Measurements from ENCODE around the gene CISD2. TPM values are rescaled to one million over a fixed set of nuclear protein-coding genes. Genes with fewer than 3 reads are reported as not detected.

Gene CISD2
- total RNA-seq, 2 experiments from 2014 or later = 31.1 to 32.3 TPM

DNA sequence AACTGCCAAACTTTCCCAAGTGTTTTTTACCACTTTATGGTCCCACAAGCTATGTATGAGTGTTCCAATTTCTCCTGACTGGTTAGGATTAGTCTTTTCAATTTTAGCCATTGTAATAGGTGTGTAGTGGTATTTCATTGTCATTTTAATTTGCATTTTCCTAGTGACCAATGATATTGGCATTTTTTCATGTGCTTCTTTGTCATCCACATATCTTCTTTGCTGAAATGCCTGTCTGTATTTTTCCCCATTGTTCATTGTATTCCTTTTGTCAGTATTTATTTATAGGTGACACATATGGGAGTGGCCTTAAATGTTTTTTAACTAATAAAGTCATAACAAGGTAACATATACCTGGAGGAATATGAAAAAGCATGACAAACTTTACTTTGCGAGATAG is 32.2 kb upstream of the CISD2 start:
- Mint-ChIP-seq H3K4me3 (no peak overlapping the region), H3K36me3 (ENCODE audit: low read depth) (peaks cover 2% of the 10 kb centered on the region), H3K4me1 (ENCODE audit: low read depth) (peaks cover 15% of the 10 kb centered on the region), H3K27me3 (no peaks in the 10 kb centered on the region), H3K9me3 (no peaks in the 10 kb centered on the region), H3K27ac (no peak overlapping the region)
- DNase-seq (no peak), ATAC-seq (no peak)
- TF ChIP-seq, protein P1, sequence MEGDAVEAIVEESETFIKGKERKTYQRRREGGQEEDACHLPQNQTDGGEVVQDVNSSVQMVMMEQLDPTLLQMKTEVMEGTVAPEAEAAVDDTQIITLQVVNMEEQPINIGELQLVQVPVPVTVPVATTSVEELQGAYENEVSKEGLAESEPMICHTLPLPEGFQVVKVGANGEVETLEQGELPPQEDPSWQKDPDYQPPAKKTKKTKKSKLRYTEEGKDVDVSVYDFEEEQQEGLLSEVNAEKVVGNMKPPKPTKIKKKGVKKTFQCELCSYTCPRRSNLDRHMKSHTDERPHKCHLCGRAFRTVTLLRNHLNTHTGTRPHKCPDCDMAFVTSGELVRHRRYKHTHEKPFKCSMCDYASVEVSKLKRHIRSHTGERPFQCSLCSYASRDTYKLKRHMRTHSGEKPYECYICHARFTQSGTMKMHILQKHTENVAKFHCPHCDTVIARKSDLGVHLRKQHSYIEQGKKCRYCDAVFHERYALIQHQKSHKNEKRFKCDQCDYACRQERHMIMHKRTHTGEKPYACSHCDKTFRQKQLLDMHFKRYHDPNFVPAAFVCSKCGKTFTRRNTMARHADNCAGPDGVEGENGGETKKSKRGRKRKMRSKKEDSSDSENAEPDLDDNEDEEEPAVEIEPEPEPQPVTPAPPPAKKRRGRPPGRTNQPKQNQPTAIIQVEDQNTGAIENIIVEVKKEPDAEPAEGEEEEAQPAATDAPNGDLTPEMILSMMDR (IDR thresholded peaks at IDR 0.05) = no peak
- POLR2A ChIA-PET = no interaction called here
- intact Hi-C loops (cut with micrococcal nuclease) = no loop called here
- CTCF ChIA-PET = interaction anchor here (1.4 kb wide), 1 partner anchor 32 kb away, joined by 4 read pairs; no protein-coding TSS in a partner anchor

DNA sequence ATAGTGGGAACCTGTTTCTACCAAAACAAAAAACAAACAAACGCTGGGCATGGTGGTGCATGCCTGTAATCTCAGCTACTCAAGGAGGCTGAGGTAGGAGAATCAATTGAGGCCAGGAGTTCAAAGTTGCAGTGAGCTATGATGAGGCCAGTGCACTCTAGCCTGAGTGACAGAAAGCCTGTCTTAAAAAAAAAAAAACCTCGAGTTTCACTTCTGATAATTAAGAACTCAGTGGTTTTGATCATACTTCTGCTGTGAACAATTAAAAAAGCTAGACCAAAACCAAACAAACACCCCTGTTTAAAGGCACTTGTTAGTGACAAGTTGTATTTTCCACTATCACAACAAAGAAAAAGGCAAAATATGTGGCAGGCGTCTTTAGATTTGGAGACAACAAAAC is 26.4 kb upstream of the CISD2 start:
- no peak overlapping the region for H3K4me3 Mint-ChIP-seq
- POLR2A ChIA-PET = no interaction called here

DNA sequence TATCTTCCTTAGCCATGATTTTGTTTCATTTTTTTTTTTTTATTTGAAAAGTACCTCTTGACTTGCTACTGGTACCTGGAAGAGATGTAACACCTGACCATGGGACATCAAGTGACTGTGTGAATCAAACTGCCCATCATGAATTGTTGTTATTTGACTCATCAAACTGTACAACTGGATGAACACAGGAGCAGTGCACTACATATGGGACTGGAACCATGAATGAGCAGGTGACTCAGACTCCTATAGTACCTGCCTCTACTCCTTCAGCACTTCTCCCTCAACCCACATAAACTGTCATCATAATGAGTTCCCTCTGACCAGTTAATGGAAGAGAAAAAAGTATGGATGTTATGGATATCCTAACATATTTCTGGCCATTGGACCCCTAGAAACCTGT is 25.5 kb upstream of the CISD2 start:
- intact Hi-C loops (cut with micrococcal nuclease) = no loop called here
- Mint-ChIP-seq H3K36me3 (ENCODE audit: low read depth) (peaks cover 11% of the 10 kb centered on the region), H3K27me3 (no peaks in the 10 kb centered on the region), H3K9me3 (no peaks in the 10 kb centered on the region), H3K27ac (no peak overlapping the region), H3K4me3 (no peak overlapping the region), H3K4me1 (ENCODE audit: low read depth) (peaks cover 10% of the 10 kb centered on the region)
- ChIA-PET CTCF (no interaction called here), POLR2A (no interaction called here)
- DNase-seq (no peak), ATAC-seq (no peak)
- TF ChIP-seq, protein P1 (IDR thresholded peaks at IDR 0.05) = no peak

More for the DNA sequence above, 26.4 kb upstream of the CISD2 start:
- DNase-seq (no peak), ATAC-seq (no peak)
- CTCF ChIA-PET = no interaction called here
- Mint-ChIP-seq H3K36me3 (ENCODE audit: low read depth) (peaks cover 9% of the 10 kb centered on the region), H3K27ac (no peak overlapping the region), H3K27me3 (no peaks in the 10 kb centered on the region), H3K4me1 (ENCODE audit: low read depth) (peaks cover 11% of the 10 kb centered on the region), H3K9me3 (no peaks in the 10 kb centered on the region)
- intact Hi-C loops (cut with micrococcal nuclease) = no loop called here
- TF ChIP-seq, protein P1 (IDR thresholded peaks at IDR 0.05) = no peak

DNA sequence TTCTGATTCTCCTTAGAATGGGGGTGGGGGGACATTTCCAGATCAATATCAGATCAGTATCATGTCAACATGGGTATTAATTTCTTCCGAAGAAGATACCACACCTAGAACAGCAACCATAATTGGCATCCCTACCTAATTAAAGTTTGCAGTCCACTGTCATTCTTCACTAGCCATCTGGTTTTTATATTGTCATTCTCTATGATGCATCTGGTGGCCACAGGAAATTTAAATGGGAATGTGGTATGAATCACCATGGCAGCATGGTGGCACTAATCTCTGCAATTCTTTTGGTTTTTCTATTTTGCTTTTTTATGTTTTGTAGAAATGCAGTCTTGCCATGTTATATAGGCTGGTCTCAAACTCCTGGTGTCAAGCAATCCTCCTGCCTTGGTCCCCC is 24.9 kb upstream of the CISD2 start:
- no peak overlapping the region for H3K27ac Mint-ChIP-seq
- H3K4me3 Mint-ChIP-seq = no peak overlapping the region
- ChIA-PET POLR2A (no interaction called here), CTCF (no interaction called here)
- intact Hi-C loops (cut with micrococcal nuclease) = no loop called here
- no peak for ATAC-seq
- peaks cover 8% of the 10 kb centered on the region for H3K4me1 Mint-ChIP-seq (ENCODE audit: low read depth)
- TF ChIP-seq, protein P1 (IDR thresholded peaks at IDR 0.05) = no peak
- no peaks in the 10 kb centered on the region for H3K27me3 Mint-ChIP-seq
- no peak for DNase-seq
- no peaks in the 10 kb centered on the region for H3K9me3 Mint-ChIP-seq
- peaks cover 11% of the 10 kb centered on the region for H3K36me3 Mint-ChIP-seq (ENCODE audit: low read depth)

DNA sequence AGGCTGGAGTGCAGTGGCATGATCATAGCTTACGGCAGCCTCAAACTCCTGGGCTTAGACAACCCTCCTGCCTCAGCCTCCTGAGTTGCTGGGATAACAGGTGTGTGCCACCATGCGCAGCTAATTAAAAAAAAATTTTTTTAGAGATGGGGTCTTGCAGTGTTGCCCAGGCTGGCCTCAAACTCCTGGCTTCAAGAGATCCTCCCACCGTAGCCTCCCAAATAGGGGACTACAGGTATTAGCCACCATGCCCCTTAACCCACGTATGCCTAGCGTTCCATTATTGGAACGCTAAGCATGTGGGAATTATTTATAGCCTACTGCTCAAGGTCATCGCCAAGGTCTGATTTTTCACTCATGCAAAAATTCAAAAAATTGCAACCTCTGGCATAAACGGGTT is 21.1 kb upstream of the CISD2 start:
- no peaks in the 10 kb centered on the region for H3K27me3 Mint-ChIP-seq
- POLR2A ChIA-PET = no interaction called here
- peaks cover 14% of the 10 kb centered on the region for H3K4me1 Mint-ChIP-seq (ENCODE audit: low read depth)
- peaks cover 14% of the 10 kb centered on the region for H3K36me3 Mint-ChIP-seq (ENCODE audit: low read depth)
- intact Hi-C loops (cut with micrococcal nuclease) = no loop called here
- H3K9me3 Mint-ChIP-seq = no peaks in the 10 kb centered on the region
- DNase-seq = no peak
- no peak overlapping the region for H3K4me3 Mint-ChIP-seq
- TF ChIP-seq, protein P1 (IDR thresholded peaks at IDR 0.05) = no peak
- CTCF ChIA-PET = interaction anchor here (1.8 kb wide), 1 partner anchor 11 kb away, joined by 6 read pairs; no protein-coding TSS in a partner anchor
- no peak for ATAC-seq
- no peak overlapping the region for H3K27ac Mint-ChIP-seq
